HG02943 (cell line): Measurements from ENCODE around the gene MRPL38.
"Not testable (repeated sequence)": the region's sequence is repeated elsewhere in the genome, so short reads cannot be mapped to it uniquely, and the experiment has no call there.

Experiments
- ATAC-seq: cut with Tn5 transposase; IDR thresholded peaks from one replicate; pipeline ENCODE4 v1.9.1; 2021; ENCODE audit warnings: mild to moderate bottlenecking, low read depth, moderate library complexity; ENCODE audit not compliant: unreplicated experiment

Gene MRPL38

DNA sequence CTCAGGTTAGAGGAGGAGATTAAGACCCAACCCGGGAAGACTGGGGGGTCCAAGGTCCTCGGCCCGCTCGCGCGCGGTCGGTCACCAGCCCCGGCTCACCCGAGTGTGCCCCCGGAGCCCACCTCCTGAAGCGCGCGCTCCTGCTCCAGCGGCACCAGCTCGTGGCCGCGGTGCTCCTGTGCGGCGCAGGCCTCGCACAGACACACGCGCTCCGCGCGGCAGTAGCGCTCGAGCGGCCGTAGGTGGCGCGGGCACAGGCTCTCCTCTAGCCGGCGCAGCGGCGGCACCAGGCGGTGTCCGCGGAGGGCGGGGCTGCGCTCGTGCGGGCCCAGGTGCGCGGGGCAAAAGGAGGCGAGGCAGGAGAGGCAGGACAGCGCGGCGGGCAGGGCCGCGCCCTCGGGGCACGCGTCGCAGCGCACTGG lies 26.9 kb downstream of the MRPL38 start:
- peak; percentile 56 for ATAC-seq

DNA sequence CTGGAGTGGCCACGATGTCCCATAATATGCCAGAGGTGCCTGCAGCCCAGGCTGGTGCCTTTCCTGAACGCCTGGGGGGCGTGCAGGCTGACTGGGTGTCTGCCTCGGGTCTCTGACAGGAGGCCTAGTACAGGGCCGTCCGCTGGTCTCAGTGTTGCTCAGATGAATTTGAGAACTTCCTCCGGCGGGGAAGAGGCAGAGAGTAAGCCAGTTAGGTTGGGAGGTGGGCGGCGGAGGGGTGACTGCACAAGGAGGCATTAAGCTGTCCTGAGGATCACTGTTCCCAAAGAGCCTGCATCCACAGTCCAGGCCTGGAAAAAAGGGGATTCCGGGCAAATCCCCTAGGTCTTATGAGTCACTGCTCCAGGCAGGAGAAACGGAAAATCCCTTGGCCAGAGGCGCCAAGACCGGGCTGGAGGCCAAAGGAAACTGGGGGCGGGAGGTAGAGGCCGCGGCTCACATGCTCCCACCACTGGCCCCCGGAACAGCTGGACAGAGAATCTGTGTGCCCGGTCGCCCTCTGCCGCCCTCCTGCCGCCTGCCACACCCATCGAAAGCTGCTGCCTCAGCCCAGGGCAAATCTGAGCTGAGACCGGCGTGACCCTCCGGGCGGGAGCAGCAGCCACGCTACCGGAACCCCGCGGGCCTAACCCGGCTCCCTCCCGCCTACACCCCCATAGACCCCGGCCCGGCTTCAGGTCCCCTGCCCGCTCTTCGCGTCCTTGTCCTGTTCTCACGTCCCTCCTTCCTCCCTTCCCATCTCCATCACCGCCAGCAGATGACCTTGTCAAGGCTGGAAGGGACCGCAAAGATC lies 27.5 kb downstream of the MRPL38 start:
- ATAC-seq, result no peak

- ATAC-seq, result no peak
Observed at GRCh38 chr17:75876190-75876937, 28.3 kb downstream of the MRPL38 start.

- no peak for ATAC-seq
Observed at GRCh38 chr17:75875940-75876189, 28.8 kb downstream of the MRPL38 start.

- ATAC-seq, result no peak
Observed at GRCh38 chr17:75875182-75875939, 29.3 kb downstream of the MRPL38 start.

DNA sequence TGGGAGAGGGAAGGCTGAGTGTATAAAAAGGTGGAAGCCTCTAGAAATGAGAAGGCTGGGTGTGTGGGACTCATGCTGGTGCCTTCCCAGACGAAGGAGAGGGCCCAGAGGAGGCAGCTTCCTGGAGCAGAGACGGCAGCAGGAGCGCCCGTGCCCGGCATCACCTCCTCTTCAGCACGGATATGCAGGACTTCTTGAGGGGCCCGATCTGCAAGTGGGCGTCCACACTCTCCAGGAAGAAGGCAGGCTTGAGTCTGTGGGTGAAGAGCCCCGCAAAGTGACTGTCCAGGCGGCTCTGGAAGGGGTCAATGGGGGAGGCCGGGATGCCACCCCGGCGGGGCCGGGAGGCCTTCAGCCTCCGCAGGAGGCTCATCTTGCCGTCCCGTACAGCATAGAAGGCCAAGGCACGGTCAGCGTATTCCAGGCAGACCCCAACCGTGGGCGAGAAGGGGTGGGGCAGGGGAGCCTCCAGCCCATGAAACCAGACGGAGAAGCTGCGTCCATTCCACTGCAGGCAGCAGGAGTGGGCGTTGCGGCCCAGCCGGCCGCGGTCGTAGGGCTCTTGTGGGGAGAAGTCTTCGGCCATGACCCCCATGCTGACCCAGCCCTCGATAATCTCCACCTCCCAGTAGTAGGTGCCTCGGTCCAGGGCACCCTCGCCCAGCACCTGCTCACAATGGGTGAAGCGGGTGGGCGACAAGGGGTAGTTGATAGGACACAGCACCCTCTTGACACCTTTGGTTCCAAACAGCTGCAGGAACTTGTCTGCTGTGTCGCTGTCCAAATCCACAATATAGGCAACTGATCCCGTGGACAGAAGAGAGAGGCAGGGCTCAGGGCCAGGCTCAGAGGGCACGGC lies 30.1 kb downstream of the MRPL38 start:
- ATAC-seq, result no peak

- ATAC-seq, result no peak
Observed at GRCh38 chr17:75873587-75874322, 30.9 kb downstream of the MRPL38 start.

GRCh38 chr17:75872434-75873351 lies 32.0 kb downstream of the MRPL38 start:
- ATAC-seq, result no peak

GRCh38 chr17:75870228-75870627 lies 34.5 kb downstream of the MRPL38 start:
- ATAC-seq, result not testable (repeated sequence)

GRCh38 chr17:75869282-75870141 lies 35.2 kb downstream of the MRPL38 start:
- ATAC-seq, result no peak

DNA sequence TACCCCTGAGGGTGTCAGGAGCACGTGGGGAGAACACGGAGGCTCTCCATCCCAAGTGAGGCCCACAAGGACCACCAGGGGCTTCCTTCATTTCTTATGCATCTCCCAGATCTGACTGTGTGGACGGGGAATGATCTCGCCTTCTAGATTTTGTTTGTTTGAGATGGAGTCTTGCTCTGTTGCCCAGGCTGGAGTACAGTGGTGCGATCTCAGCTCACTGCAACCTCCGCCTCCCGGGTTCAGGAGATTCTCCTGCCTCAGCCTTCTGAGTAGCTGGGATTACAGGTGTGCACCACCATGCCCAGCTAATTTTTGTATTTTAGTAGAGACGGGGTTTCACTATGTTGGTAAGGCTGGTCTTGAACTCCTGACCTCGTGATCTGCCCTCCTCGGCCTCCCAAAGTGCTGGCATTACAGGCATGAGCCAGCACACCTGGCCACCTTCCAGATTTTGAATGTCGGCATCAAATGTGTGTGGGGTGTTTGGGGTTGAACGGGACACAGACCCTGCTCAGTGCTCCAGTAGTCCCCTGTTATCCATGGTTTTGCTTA lies 35.9 kb downstream of the MRPL38 start:
- not testable (repeated sequence) for ATAC-seq

- not testable (repeated sequence) for ATAC-seq
Observed at GRCh38 chr17:75865404-75866188, 39.1 kb downstream of the MRPL38 start.

DNA sequence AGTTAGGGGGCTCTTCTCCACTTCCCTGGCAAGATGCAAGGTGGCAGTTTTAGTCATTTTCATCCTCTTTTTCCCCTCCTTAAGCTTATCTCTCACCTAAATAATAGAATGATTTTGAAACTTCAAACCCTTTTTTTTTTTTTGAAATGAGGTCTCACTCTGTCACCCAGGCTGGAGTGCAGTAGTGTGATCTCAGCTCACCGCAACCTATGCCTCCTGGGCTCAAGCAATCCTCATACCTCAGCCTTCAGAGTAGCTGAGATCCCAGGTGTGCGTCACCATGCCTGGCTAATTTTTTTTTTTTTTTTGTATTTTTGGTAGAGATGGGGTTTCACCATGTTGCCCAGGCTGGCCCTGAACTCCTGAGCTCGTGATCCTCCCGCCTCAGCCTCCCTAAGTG lies 39.8 kb downstream of the MRPL38 start:
- ATAC-seq, result peak; percentile 6

DNA sequence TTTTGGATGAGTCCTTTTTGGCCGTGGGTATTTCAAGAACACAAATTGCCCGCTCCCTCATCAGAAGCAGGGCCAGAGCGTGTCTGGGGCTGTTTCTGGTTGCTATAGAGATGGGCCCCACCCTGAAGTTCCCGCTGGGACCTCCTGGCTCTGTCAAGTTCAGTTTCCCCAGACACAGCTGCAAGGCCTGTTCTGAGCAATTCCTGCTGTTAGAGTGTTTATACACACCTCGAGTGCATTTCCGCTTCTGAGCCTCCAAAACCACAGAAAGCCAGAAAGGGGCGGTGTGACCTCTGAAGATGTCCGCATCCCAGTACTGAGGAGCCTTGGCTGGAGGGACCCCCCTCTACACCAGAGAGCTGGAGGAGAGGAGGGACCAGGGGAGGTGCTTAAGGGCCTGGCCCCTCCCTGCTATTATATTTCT lies 40.2 kb downstream of the MRPL38 start:
- ATAC-seq, result peak; percentile 82

DNA sequence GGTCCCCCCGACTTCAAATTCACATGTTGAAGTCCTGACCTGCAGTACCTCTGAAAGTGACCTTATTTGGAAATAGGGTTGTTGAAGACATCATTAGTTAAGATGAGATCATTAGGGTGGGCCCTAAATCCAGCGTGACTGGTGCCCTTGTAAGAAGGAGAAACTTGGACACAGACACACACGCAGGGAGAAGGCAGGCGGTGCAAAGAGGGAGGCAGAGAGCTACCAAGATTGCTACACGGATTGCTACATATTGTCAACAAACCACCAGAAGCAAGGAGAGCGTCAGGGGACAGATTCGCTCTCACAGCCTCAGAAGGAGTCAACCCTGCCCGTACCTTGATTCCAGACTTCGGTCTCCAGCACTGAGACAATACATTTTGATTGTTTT lies 42.8 kb downstream of the MRPL38 start:
- ATAC-seq, result no peak

DNA sequence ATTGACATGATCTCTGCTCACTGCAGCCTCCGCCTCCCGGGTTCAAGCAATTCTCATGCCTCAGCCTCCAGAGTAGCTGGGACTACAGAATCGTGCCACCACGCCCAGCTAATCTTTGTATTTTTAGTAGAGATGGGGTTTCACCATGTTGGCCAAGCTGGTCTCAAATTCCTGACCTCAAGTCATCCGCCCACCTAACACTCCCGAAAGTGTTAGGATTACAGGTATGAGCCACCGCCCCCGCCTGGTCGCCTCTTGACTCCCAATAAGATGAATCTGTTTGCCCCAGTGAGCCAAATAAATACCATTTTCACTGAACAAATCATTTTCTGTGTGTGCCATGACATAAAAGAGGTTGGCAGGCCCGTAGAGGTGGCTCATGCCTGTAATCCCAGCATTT lies 45.3 kb downstream of the MRPL38 start:
- ATAC-seq, result not testable (repeated sequence)
